Astrocyte of the hippocampus (primary cell): ENCODE results near the gene ZC3H18.
"Not testable (repeated sequence)": the region's sequence is repeated elsewhere in the genome, so short reads cannot be mapped to it uniquely, and the experiment has no call there.

ENCODE experiments used
- DNase-seq: peaks from one replicate; pipeline ENCODE4 v3.0.0; 2011; ENCODE audit warnings: low read depth, low spot score

Gene ZC3H18

GRCh38 chr16:88654363-88655052 is 84.3 kb downstream of the ZC3H18 start:
- no peak for DNase-seq

- no peak for DNase-seq
Observed at GRCh38 chr16:88655053-88655732, 85.0 kb downstream of the ZC3H18 start.

GRCh38 chr16:88655733-88656281 is 85.6 kb downstream of the ZC3H18 start:
- DNase-seq, result no peak

- no peak for DNase-seq
Observed at GRCh38 chr16:88656291-88656980, 86.2 kb downstream of the ZC3H18 start.

GRCh38 chr16:88657371-88657770 is 87.2 kb downstream of the ZC3H18 start:
- no peak for DNase-seq

- DNase-seq, result no peak
Observed at GRCh38 chr16:88658714-88659113, 88.5 kb downstream of the ZC3H18 start.

- no peak for DNase-seq
Observed at GRCh38 chr16:88659160-88659559, 89.0 kb downstream of the ZC3H18 start.

GRCh38 chr16:88661468-88661867 is 91.3 kb downstream of the ZC3H18 start:
- DNase-seq, result no peak

- peak; percentile 30 for DNase-seq
Observed at GRCh38 chr16:88662222-88662842, 92.1 kb downstream of the ZC3H18 start.

GRCh38 chr16:88662843-88663606 is 92.8 kb downstream of the ZC3H18 start, which contains the start of gene MVD:
Gene MVD, minus strand, starts transcription at chr16:88663091. Its CDS starts 11 bp downstream, at chr16:88663080.
- DNase-seq, result peak; percentile 99

GRCh38 chr16:88665148-88665547 is 94.9 kb downstream of the ZC3H18 start:
- DNase-seq, result no peak

GRCh38 chr16:88665570-88665969 is 95.4 kb downstream of the ZC3H18 start:
- DNase-seq, result no peak

- DNase-seq, result no peak
Observed at GRCh38 chr16:88667461-88667860, 97.3 kb downstream of the ZC3H18 start.

GRCh38 chr16:88669493-88669892 is 99.3 kb downstream of the ZC3H18 start:
- DNase-seq, result not testable (repeated sequence)

GRCh38 chr16:88669980-88670379 is 99.8 kb downstream of the ZC3H18 start:
- DNase-seq, result no peak

- no peak for DNase-seq
Observed at GRCh38 chr16:88671806-88672205, 101.6 kb downstream of the ZC3H18 start.

GRCh38 chr16:88672776-88673175 is 102.6 kb downstream of the ZC3H18 start:
- DNase-seq, result no peak

- DNase-seq, result no peak
Observed at GRCh38 chr16:88673716-88674379, 103.6 kb downstream of the ZC3H18 start.

GRCh38 chr16:88676502-88677242 is 106.5 kb downstream of the ZC3H18 start:
- no peak for DNase-seq

GRCh38 chr16:88677721-88678120 is 107.5 kb downstream of the ZC3H18 start:
- DNase-seq, result no peak
